Stimulated activated CD8-positive, alpha-beta memory T cell treated with anti-CD3 and anti-CD28 coated beads, Interleukin-4, amount 100 ng/mL, for 1 hour (primary cell): ENCODE data around the gene LYPD6B.

Experiments used
- DNase-seq, 2 donors: peaks; one replicate each; pipeline ENCODE4 v3.0.0-alpha.2; 2020; ENCODE audit warnings: low read depth in 2 of 2, low spot score in 1 of 2

LYPD6B gene

DNA sequence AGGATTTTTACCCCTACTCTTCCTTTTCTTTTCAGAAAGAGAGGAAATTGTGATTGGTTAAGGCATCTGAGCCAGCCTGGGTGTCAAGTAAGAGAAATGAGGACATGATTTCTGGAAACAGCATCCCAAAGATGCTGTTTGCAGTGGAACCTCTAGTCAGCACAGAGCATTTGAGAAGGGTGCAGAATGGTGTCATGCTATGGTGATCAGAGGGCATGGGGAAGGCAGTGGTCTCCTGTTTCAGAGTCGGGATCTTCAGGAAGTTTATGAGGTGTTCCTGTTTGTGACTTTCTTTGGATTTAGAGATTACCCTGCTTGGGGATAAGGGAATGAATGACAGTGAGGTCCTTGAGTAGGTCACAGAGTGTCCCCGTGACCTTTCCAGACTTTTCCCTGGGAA is 117.5 kb downstream of the LYPD6B start:
- no peak for DNase-seq

GRCh38 chr2:149156971-149157740 is 118.7 kb downstream of the LYPD6B start:
- DNase-seq = no peak

DNA sequence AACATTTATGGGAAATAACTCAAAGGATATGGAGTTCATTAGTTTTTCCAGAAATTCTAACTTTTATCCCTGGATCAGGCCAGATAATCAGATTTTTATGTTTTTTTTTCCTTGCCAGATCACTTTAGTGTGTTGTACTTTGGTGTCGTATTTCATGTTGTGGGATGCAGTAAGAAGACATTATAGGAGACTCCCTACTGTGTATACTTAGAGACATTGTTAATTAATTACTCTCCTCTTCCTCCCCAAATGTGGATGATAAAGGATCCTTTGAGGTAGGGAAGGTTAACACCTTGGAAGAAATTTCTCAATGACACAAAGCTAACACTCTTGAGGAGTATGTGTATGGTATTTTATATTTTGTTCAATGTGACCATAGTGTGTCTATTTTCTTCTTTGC is 120.5 kb downstream of the LYPD6B start:
- no peak for DNase-seq

DNA sequence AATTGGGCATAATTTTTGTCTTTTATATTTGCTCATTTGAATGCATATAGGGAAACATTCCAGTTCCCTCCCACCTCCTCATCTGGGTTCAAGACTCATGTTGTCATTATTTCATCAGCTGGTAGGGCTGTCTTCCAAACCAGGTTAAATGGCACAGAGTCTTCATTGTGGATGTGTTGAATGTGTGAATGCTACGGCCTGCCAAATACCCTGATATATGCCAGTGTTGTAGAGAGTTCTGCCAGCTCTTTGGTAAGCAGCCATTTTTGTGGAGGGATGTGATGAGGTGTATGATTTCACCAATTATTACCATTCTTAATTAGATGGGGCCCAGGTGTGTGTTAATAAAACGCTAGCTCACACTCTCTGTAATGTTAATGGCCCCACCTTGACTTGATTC is 121.7 kb downstream of the LYPD6B start:
- no peak for DNase-seq

GRCh38 chr2:149160701-149161217 is 122.3 kb downstream of the LYPD6B start:
- peak in 1 of 2 donors; percentile 8 for DNase-seq

GRCh38 chr2:149161481-149162225 is 123.2 kb downstream of the LYPD6B start:
- DNase-seq = no peak

- no peak for DNase-seq
These were observed 125.8 kb downstream of the LYPD6B start for GRCh38 chr2:149164296-149164695.

- no peak for DNase-seq
These were observed 126.3 kb downstream of the LYPD6B start for GRCh38 chr2:149164827-149165226.

- no peak for DNase-seq
These were observed 128.7 kb downstream of the LYPD6B start for GRCh38 chr2:149167001-149167780.

GRCh38 chr2:149167941-149168340 is 129.4 kb downstream of the LYPD6B start:
- DNase-seq = no peak

- no peak for DNase-seq
These were observed 131.2 kb downstream of the LYPD6B start for GRCh38 chr2:149169656-149170055.

GRCh38 chr2:149170156-149170555 is 131.7 kb downstream of the LYPD6B start:
- no peak for DNase-seq

- DNase-seq = no peak
These were observed 132.4 kb downstream of the LYPD6B start for GRCh38 chr2:149170911-149171310.

GRCh38 chr2:149173220-149173619 is 134.7 kb downstream of the LYPD6B start:
- no peak for DNase-seq

DNA sequence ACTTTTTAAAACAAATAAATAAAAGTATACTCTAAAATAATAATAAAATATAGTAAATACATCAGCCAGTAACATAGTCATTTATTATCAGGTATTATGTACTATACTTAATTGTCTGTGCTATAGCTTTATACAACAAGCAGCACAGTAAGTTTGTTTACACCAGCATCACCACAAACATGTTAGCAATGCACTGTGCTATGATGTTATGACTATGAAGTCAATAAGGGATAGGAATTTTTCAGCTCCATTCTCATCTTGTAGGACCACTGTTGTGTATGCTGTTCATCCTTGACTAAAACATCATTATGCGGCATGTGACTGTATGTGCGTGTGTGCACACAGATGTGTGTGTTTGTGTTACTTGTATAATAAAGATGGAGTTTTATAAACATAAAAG is 137.5 kb downstream of the LYPD6B start:
- no peak for DNase-seq

- no peak for DNase-seq
These were observed 140.1 kb downstream of the LYPD6B start for GRCh38 chr2:149178612-149179011.

DNA sequence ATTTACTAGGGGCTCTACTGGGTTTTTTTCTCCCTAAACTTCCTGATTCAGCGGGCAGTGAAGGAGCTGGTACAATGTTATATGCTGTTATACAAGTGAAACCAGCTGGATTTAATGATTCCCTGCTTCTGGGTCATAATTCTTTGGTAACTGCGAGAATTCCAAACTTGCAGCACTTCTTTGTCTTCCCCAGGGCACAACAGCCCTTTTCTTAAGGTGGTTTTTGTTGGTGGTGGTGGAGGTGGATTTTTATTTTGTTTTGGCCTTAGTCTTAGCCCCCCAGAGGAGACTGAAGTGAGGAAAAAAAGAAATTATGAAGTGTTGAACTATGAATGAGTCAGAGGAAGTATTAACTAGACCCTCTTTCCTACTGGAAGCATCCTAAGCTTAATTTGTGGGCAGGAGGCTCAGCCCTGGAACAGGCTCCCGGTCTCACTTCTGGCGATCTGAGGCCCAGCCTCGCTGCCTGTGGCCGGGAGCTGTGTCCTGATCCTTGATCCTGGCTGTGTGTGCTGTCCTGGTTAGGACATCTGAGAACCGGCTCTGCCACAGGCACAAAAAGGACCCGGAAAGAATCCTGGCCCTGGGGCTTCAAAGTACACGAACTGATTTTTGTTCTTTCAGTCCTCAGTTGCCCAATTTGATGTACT is 141.9 kb downstream of the LYPD6B start:
- DNase-seq = no peak

DNA sequence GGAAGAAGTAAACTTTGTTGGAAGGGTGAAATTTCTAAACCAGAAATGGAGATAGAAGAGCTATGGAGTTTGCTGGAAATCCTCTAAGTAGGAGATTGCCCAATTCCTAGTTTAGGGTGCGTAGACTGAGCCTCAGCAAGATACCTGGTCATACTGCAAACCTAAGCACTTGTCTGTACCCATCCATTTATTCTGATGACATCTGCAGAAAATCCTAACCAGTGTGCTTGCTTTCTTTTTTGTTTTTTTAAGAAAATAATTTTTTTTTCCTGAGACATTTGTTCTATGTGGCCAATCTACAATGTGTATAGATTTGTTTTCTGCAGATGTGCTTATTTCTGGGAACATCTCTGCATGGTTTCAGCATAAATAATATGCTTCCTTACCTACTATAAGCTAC is 144.7 kb downstream of the LYPD6B start:
- DNase-seq = no peak

GRCh38 chr2:149184991-149185390 is 146.5 kb downstream of the LYPD6B start:
- no peak for DNase-seq

GRCh38 chr2:149185942-149186490 is 147.5 kb downstream of the LYPD6B start:
- DNase-seq = no peak

DNA sequence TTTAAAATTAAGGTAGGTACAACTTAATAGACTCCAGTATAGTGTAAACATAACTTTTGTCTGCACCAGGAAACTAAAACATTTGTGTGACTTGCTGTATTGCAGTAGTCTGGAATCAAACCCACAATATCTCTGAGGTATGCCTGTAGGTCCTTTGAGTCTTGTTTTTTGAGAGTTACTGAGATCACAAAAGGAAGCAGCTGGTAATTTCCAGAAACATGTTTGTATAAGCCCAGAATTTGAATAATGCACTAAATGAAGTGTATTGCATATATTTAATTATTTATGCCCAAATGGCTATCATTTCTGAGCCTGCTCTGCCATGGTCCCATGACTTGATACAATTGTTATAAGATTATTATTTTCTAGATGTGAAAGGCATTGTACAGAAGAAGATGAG is 148.6 kb downstream of the LYPD6B start:
- DNase-seq = no peak
